Choroid plexus epithelial cell (primary cell): Measurements from ENCODE around the gene ZC3H7B.
"Not testable (repeated sequence)": the region's sequence is repeated elsewhere in the genome, so short reads cannot be mapped to it uniquely, and the experiment has no call there.

Experiments
- DNase-seq: peaks from one replicate; pipeline ENCODE4 v3.0.0-alpha.2; 2010; ENCODE audit warnings: low read depth
- H3K4me3 ChIP-seq: 2 replicates; pipeline ENCODE4 v1.5.1; 2011; ENCODE audit warnings: low read depth, mild to moderate bottlenecking, control low read depth, low read length, moderate library complexity
- TF ChIP-seq, protein P1 (sequence below): conservative IDR thresholded peaks from 2 replicates; pipeline ENCODE4 v1.5.1; 2011; ENCODE audit warnings: low read depth, mild to moderate bottlenecking, control low read depth, inconsistent platforms, low read length, moderate library complexity

Gene ZC3H7B

DNA sequence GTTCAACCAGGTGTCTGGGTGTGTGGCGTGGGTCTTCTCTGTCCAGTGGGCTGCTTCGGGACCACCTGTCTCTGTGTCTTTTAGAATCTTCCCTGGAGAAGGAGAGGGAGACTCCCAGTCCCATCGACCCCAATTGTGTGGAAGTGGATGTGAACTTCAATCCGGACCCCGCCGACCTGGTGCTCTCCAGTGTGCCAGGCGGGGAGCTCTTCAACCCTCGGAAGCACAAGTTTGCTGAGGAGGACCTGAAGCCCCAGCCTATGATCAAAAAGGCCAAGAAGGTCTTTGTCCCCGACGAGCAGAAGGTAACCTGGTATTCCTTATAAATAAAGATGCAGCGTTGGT, 92.7 kb downstream of the ZC3H7B start:
- TF ChIP-seq, protein P1, sequence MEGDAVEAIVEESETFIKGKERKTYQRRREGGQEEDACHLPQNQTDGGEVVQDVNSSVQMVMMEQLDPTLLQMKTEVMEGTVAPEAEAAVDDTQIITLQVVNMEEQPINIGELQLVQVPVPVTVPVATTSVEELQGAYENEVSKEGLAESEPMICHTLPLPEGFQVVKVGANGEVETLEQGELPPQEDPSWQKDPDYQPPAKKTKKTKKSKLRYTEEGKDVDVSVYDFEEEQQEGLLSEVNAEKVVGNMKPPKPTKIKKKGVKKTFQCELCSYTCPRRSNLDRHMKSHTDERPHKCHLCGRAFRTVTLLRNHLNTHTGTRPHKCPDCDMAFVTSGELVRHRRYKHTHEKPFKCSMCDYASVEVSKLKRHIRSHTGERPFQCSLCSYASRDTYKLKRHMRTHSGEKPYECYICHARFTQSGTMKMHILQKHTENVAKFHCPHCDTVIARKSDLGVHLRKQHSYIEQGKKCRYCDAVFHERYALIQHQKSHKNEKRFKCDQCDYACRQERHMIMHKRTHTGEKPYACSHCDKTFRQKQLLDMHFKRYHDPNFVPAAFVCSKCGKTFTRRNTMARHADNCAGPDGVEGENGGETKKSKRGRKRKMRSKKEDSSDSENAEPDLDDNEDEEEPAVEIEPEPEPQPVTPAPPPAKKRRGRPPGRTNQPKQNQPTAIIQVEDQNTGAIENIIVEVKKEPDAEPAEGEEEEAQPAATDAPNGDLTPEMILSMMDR, result no peak
- no peak for DNase-seq
- H3K4me3 ChIP-seq, result no peak overlapping the region

DNA sequence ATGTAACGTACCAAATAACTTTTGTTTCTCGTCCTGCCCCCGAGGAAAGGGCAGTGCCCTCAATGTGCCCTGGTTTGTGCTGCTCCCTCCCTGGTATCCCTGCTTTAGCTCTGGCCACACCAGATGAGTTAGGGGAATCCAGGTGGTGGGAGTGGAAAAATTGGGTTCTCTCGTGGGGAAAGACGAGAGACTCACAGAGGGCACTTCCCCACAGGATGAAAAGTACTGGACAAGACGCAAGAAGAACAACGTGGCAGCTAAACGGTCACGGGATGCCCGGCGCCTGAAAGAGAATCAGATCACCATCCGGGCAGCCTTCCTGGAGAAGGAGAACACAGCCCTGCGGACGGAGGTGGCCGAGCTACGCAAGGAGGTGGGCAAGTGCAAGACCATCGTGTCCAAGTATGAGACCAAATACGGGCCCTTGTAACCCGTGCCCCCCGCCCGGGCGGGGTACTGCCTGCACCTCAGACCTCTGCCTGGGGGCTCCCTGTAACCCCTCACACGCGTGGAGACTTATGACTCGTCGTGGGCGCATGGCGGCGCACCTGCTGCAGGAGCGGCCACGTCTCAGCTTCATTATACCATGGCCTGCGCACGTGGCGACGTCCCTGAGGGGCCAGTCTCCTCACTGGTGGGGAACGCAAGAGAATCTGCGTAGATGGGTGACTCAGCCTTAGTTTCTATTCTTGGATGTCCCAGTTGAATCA, 94.4 kb downstream of the ZC3H7B start:
- no peak overlapping the region for H3K4me3 ChIP-seq
- DNase-seq, result no peak
- TF ChIP-seq, protein P1, result no peak

DNA sequence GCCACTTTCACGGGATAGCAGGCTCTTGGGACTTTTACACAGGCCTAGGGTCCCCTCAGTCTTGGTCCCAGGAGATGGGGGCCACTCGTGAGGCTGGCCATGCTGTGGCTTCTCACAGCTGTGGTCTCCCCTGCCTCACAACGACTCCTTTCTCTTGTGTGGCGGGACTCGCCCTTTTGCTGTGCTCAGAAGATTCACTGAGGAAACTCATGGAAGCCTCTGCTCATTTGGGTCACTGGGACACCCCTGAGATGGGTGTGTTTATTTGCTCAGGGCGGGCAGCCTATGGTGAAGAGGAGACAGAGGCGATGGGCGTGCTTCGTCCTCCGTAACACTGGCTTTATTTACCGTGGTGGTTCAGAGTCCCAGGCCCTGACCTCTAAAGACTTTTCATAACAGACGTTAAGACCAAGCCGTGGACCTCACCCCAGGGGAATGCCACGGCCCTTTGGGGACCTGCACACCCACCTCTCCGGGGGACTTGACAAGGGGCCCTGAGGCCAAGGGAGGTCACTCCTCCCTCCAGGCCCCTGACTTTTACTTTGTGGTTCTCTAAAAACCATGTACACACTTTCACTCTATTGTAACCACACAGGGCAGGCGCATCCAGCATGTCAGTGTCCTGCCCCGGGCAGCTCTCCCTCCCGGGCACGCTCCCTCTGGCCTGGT, 96.0 kb downstream of the ZC3H7B start:
- TF ChIP-seq, protein P1, result no peak
- no peak for DNase-seq
- no peak overlapping the region for H3K4me3 ChIP-seq

DNA sequence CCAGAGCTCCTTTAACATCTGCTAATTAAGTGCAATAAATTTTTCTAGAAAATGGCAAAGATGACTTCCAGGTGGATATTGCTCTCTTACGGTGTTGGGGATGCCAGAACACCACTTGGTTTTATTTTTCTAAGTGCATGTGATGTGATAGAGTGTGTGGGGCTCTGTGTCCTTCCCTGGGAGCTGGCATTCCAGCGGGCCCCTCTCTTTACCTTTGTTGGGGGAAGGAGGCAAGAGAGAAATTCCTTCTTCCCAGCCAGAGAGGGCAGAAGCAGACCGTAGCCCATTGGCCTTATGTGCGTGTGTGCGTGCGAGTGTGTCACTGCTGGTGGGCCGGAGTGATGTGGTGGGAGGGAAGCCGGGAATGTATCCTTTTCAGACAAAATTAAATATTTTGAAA, 97.6 kb downstream of the ZC3H7B start:
- no peak for DNase-seq
- TF ChIP-seq, protein P1, result no peak
- H3K4me3 ChIP-seq, result no peak overlapping the region

DNA sequence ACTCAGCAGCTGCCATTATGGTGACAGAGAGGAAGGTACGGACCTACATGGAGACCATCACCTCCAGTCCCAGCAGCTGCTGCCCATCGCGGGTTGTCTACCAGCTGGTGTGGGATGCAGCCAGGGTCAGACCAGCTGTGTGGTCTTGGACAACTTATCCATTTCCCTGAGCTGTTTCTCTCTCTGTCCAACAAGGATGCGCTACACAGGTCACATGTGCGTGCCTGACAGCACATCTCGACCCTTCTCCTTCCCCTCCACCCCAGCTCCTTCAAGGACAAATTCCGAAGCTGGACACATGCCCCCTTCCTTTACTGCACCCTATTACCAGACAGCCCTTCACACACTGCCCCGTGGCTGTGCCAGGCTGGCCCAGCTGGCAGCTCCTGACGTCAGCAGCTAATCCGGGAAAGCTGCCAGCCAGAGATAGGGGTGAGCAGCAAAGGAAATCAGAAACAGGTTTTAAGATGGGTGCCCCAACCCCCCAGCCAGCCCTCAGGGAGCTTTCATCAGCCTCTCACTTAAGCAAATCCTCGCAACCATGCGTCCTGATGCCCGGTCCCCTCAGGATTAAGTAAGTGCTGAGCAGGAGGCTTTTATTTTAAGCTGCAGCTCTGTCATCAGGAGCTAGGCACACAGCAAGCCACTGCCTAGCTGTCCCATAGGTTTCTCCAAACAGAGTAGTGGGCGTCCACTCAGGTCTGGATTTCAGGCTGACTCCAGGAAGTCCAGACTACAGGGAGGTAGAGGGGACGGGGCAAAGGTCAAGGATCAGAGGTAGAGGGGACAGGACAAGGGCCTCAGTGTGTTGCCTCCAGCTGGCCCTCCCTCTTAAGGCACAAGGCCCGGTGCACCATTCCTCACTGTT, 100.7 kb downstream of the ZC3H7B start:
- peak; percentile 45 for DNase-seq
- H3K4me3 ChIP-seq, result no peak overlapping the region
- TF ChIP-seq, protein P1, result no peak

DNA sequence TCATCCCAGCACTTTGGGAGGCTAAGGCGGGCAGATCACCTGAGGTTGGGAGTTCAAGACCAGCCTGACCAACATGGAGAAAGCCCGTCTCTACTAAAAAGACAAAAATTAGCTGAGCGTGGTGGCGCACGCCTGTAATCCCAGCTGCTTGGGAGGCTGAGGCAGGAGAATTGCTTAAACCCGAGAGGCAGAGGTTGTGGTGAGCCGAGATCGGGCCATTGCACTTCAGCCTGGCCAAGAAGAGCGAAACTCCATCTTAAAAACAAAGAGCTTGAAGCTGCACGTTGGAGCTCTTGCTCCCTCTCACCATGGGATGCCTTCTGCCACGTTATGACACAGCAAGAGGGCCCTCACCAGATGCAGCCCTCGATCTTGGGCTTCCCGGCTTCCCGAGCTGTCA, 101.5 kb downstream of the ZC3H7B start:
- DNase-seq, H3K4me3 ChIP-seq: not testable (repeated sequence)

DNA sequence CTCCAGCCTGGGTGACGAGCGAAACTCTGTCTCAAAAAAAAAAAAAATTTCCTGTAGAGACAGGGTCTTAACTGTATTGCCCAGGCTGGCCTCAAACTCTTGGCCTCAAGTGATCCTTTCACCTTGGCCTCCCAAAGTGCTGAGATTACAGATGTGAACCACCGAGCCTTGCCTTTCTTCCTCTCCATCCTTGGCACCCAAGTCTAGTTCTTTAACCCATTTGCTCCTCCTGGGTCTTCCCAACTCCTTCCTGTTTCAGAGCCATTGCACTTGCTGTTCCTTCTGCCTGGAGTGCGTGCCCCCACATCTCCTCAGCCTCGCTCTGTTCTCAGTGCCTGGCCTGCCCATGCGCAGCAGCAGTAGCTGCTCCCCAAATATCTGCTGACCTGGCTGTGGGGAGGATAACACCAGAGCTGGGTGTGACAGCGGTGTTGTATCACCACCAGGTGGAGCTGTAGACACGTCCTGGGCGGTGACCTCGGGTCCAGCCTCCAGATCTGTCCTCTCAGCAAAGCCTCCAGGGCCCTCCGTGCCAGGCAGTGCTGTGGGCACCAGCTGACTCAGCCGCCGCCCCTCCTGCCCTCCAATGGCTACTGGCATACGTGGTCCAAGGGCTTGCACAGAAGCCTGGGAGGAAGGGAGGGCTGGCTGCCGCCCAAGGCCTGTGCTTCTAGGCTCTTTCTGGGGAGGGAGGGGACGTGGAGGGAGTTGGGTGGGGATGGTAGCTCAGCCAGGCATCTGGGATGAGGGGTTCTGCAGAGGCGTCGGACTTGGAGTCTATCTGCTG, 102.4 kb downstream of the ZC3H7B start:
- no peak overlapping the region for H3K4me3 ChIP-seq
- TF ChIP-seq, protein P1, result peak; percentile 97
- peak; percentile 90 for DNase-seq
